KBM-7 (cell line): ENCODE measurements around the gene PA2G4.
"Not testable (repeated sequence)": the region's sequence is repeated elsewhere in the genome, so short reads cannot be mapped to it uniquely, and the experiment has no call there.

Experiments
- DNase-seq: peaks from one replicate; pipeline ENCODE4 v3.0.0-alpha.2; 2015
- in situ Hi-C: fragments of 300-500 bp; cut with MboI; formaldehyde crosslinking; loops from 2 replicates; pipeline ENCODE4 v1.14.3; 2020; ENCODE audit warnings: low sequenced_read_pairs, low pct_unique_long_range_greater_than_20kb, mixed read lengths

Gene PA2G4

GRCh38 chr12:56104109-56104814, at the start of gene PA2G4:
Gene PA2G4 (plus strand): TSS chr12:56104559. CDS start chr12:56104738, 179 bp downstream.
- peak; percentile 99 for DNase-seq
- in situ Hi-C loops: no loop called here

- DNase-seq, in situ Hi-C loops: not testable (repeated sequence)
These were observed 44.4 kb upstream of the PA2G4 start for GRCh38 chr12:56059964-56060363.

- DNase-seq: no peak
- in situ Hi-C loops: no loop called here
These were observed 42.4 kb upstream of the PA2G4 start for GRCh38 chr12:56061982-56062381.

DNA sequence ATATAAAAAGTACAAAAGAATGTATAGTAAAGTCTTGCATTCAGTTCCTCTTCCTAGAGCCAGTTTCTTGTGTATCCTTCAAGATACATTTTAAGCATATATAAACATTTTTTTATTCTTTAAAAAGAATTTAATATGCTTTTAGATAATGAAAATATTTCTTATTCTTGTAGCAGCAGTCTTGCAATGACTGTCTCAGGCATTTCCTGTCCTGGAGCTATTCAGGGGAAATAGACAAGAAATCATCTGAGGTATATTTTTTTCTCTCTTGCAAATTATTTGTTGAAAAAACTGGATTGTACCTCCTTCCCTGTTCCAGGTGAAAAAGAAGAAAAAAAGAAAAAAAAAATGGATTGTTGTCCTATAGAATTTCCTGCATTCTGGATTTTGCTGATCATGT, 41.4 kb upstream of the PA2G4 start:
- in situ Hi-C loops: no loop called here
- DNase-seq: no peak

GRCh38 chr12:56071648-56072047, 32.7 kb upstream of the PA2G4 start:
- DNase-seq: no peak
- in situ Hi-C loops: no loop called here

GRCh38 chr12:56074396-56074795, 30.0 kb upstream of the PA2G4 start:
- DNase-seq: no peak
- in situ Hi-C loops: no loop called here

DNA sequence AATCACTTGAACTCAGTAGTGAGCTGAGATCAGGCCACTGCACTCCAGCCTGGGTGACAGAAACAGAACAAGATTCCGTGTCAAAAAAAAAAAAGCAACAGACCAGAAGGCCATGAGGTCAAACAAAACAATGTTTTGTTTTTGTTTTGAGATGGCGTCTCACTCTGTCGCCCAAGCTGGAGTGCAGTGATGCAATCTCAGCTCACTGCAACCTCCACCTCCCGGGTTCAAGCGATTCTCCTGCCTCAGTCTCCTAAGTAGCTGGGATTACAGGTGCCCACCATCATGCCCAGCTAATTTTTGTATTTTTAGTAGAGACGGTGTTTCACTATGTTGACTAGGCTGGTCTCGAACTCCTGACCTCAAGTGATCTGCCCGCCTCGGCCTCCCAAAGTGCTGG, 26.4 kb upstream of the PA2G4 start:
- in situ Hi-C loops, DNase-seq: not testable (repeated sequence)

GRCh38 chr12:56078427-56078826, 25.9 kb upstream of the PA2G4 start:
- in situ Hi-C loops: no loop called here
- DNase-seq: no peak

DNA sequence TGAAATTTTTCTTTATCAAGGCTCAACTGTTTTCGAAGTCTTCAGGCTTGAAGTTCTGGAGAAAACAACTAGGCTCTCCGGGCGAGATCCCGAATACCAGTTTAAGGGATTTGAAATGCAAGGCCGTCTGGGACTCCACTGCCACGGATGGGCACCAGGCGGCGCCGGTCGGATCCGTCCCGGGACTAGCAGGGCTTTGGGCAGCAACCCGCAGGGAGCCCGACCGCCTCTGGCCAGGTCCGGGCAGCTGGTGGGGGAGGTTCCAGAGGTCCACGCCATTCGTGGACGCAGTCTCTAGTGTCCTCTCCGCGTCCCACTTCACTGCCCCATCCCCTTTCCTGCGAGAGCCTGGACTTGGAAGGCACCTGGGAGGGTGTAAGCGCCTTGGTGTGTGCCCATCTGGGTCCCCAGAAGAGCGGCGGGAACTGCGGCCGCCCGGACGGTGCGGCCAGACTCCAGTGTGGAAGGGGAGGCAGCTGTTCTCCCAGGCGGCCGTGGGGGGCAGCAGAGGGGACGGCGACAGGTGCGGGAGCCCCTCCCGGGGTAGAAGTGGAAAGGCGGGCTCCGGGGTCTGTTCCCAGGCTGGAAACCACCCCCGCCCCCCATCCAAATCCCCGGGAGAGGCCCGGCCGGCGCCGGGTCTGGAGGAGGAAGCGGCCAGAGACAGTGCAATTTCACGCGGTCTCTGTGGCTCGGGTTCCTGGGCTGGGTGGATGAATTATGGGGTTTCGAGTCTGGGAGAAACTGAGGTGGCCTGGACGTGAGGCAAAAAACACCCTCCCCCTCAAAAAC, 25.2 kb upstream of the PA2G4 start:
- peak; percentile 87 for DNase-seq
- in situ Hi-C loops: no loop called here

GRCh38 chr12:56079723-56080555, 24.4 kb upstream of the PA2G4 start, which contains the start of gene ERBB3:
Gene ERBB3 (plus strand): TSS chr12:56080165. CDS start chr12:56080301, 136 bp downstream.
- in situ Hi-C loops: no loop called here
- DNase-seq: peak; percentile 86

DNA sequence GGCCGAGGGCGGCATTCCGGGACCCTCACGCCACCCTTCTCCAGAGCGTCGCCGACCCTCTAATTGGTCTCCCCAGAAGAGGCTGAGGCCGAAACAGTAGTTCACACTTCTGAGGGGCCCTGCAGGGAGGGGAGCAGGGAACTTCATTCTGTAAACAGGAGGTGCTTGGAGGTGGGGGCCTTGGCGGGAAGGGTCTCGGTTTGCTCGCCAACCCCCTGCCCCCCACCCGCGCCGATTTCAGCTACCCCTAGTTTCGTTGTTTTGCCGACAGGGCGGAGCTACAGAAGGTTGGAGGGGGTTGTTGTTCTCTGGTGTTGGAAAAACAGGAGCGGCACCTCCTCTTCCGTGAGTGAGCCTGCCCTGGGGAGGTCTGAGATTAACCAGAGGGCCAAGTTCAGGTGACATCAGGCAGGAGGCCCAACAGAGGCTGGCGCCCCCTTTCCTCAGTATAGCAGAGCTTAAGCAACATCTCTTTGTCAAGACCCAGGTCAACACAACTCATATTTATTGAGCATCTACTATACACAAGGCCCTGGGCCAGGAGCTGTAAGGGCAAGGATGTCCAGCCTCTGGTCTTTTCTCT, 23.7 kb upstream of the PA2G4 start:
- DNase-seq: no peak
- in situ Hi-C loops: no loop called here

DNA sequence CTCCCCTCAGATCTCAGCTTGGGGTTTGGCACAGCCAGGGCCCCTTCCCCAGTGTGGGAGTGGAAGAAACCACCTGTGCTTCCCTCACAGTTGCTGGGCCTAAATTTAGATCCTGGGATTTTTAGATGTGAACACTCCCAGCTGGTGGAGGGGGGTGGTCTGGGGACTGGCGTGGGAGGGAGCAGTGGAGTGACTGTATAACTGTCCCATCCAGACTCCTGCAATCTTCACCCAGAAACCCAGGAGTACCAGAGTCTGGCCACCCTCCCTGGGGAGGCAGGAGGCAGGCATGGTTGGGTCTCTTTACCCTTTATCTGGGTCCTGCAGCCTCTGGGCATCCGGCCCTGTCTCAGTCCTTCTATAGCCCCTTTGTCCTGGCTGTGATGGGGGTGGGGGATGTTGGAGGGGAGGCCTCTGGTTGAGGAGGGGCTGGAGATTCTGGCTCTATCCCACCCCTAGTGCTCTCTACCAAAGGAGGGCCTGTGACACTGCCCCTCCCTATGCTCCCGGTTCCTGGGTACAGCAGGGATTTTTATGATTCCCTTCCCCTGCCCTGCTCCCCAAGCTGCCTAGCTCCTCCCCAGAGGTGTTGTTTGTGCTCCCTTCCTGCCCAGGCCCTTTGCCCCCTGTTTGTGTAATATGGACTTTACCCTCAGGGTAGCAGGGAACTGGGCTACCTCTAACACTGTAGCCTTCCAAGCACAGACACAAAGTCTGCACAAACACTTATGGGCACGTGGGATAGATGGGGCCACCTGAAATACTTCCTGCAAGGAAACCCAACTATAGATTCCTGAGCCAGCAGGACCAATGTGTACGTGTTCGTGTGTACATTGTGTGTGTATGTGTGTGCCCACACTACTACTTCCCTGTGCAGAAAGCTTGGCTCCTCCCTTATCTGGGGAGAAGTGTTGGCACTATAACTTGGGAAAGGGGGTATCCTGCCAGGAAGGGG, 22.7 kb upstream of the PA2G4 start:
- no peak for DNase-seq
- in situ Hi-C loops: no loop called here

DNA sequence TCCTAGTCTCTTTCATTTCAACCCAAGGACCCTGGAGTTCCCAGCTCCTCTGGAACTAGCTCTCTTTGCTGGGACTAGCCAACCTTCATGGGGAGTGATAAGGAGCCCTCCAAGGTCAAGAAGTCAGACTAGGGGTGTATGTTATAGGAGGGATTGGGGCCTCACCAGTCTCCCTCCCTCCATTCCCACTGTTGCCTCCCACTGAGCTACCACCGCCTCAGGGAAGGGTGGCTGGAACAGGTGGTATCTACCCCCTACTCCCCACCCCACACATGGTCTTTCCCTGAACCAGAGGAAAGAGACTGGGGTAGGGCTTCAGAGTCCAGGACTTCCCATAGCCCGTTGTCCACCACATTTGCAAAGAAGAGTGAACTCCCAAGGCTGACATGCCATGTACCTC, 22.0 kb upstream of the PA2G4 start:
- in situ Hi-C loops: no loop called here
- DNase-seq: no peak

- in situ Hi-C loops: no loop called here
- no peak for DNase-seq
These were observed 21.4 kb upstream of the PA2G4 start for GRCh38 chr12:56082967-56083366.

DNA sequence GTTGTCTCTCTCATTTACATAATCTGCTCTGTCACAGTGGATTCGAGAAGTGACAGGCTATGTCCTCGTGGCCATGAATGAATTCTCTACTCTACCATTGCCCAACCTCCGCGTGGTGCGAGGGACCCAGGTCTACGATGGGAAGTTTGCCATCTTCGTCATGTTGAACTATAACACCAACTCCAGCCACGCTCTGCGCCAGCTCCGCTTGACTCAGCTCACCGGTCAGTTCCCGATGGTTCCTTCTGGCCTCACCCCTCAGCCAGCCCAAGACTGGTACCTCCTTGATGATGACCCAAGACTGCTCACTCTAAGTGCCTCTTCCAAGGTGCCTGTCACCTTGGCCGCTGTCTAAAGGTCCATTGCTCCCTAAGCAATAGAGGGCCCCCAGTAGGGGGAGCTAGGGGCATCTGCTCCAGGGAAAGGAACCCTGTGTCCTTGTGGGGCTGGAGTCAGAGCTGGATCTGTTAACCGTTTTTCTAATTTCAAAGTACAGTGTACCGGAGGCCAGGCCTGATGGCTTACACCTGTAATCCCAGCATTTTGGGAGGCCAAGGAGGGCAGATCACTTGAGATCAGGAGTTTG, 19.3 kb upstream of the PA2G4 start:
- DNase-seq: peak; percentile 57

GRCh38 chr12:56086096-56086495, 18.3 kb upstream of the PA2G4 start:
- in situ Hi-C loops: no loop called here
- no peak for DNase-seq

More for the DNA sequence above, 19.3 kb upstream of the PA2G4 start:
- in situ Hi-C loops: no loop called here

GRCh38 chr12:56086608-56087007, 17.8 kb upstream of the PA2G4 start:
- in situ Hi-C loops: no loop called here

DNA sequence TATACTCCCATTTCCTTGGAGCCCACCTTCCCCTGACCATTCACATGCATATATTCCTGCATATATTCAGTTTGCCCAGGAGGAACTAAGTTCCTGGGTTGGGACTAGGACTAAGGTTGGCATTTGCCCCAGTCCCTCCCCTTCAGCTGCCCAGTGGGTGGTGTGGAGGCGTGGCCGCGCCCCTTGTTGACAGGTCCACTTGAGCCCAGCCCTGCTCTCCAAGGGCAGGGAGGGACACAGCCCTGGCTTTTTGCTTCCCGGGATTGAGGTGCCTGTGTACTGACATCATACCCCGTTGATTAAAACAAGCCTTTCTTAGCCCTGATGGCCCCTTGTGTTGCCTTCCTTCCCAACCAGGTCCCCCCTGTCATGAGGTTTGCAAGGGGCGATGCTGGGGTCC, 17.1 kb upstream of the PA2G4 start:
- DNase-seq: no peak
- in situ Hi-C loops: no loop called here

More at GRCh38 chr12:56086608-56087007, 17.8 kb upstream of the PA2G4 start:
- no peak for DNase-seq
